SK-N-MC (cell line): ENCODE results near the gene NPHP3.

ENCODE experiments used
- EZH2 ChIP-seq: fragments of 200-600 bp; sonication (generic); IDR thresholded peaks from one replicate; pipeline ENCODE4 v1.6.1; 2017; ENCODE audit warnings: antibody characterized with exemption
- FOXP2 ChIP-seq: optimal IDR thresholded peaks from 2 replicates; pipeline ENCODE3; 2011; ENCODE audit warnings: mild to moderate bottlenecking, moderate library complexity; ENCODE audit not compliant: insufficient read depth; ENCODE audit errors: extremely low read length, control extremely low read depth
- POLR2AphosphoS5 ChIP-seq: IDR thresholded peaks from 2 replicates; pipeline ENCODE4 v1.6.1; 2012; ENCODE audit warnings: mild to moderate bottlenecking, low read depth, low read length, borderline replicate concordance

DNA sequence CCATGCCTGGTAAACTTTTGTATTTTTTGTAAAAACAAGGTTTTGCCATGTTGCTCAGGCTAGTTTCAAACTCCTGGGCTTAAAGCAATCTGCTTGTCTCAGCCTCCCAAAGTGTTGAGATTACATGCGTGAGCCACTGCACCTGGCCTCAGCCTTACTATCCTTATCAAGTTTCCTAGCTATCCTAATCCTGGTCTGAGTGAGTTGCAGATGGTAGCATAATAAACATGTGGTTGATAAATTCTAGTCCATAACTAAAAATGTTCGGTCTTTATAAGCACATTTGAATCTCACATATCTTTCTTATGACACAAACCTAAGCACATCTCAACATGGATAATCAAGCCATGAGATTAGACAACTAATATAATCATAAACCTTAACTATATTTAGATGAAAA, 18.5 kb downstream of the NPHP3 start:
- no peak for TF ChIP-seq EZH2
- TF ChIP-seq POLR2AphosphoS5 = no peak
- TF ChIP-seq FOXP2 = no peak
